ENCODE results near the gene RHOBTB1. TPM values are rescaled to one million over a fixed set of nuclear protein-coding genes. Genes with fewer than 3 reads are reported as not detected.

The RHOBTB1 gene
- total and polyA plus RNA-seq, 9 of the 15 experiments (the other 6 are each of a cell fraction or from before 2014, with no cell fraction given) = 1.7 to 11.7 (median 9.3) TPM

GRCh38 chr10:60821656-60822055, 122.3 kb downstream of the RHOBTB1 start:
- TF ChIP-seq ZNF274 (IDR thresholded peaks at IDR 0.05; ENCODE audit: borderline replicate concordance, low read depth, low read length) (no peak), ZNF239 (CRISPR knock-in tag; IDR thresholded peaks at IDR 0.05) (no peak), TFAP4 (CRISPR knock-in tag; IDR thresholded peaks at IDR 0.05; ENCODE audit: borderline replicate concordance) (no peak), HMGXB4 (CRISPR knock-in tag; IDR thresholded peaks at IDR 0.05) (no peak), BCL6 (CRISPR knock-in tag; IDR thresholded peaks at IDR 0.05) (no peak), ZNF184 (CRISPR knock-in tag; IDR thresholded peaks at IDR 0.05) (no peak), GMEB1 (CRISPR knock-in tag; IDR thresholded peaks at IDR 0.05) (no peak), TSC22D4 (tag; IDR thresholded peaks at IDR 0.05) (no peak)
- 47% methylated on average over 2 of the region's 2 CpGs for WGBS (ENCODE audit: insufficient coverage, low coverage, missing lambda C conversion rate)

More at GRCh38 chr10:60821656-60822055, 122.3 kb downstream of the RHOBTB1 start:
- H3K9ac ChIP-seq (ENCODE audit: insufficient read depth in 1 of 2, low read depth in 2 of 2, low read length in 2 of 2) = no peak overlapping the region
- H3K79me2 ChIP-seq (ENCODE audit: control insufficient read depth, insufficient read depth, low read length) = no peaks in the 10 kb centered on the region
- H3K9me1 ChIP-seq (ENCODE audit: control insufficient read depth, insufficient read depth, low read length) = no peaks in the 10 kb centered on the region
- H3K27me3 ChIP-seq (ENCODE audit: control insufficient read depth in 2 of 2, insufficient read depth in 2 of 2, low read length in 2 of 2) = no peaks in the 10 kb centered on the region
- H3K4me2 ChIP-seq (ENCODE audit: insufficient read depth, low read length) = no peak overlapping the region
- intact Hi-C loops (cut with micrococcal nuclease) (loop anchor here (1.0 to 10.0 kb wide), 2 partner anchors 143 to 1013 kb away; no protein-coding TSS in a partner anchor), in situ Hi-C loops (cut with MboI) (no loop called here)
- BruUV-seq (replicated peaks) = no TSS peak
- no peak overlapping the region for H2AFZ ChIP-seq (ENCODE audit: low read depth, low read length)
- ChIA-PET CTCF (ENCODE audit: low intra/inter-chr PET ratio) (interaction anchor here (0.7 kb wide), 1 partner anchor 25 kb away, joined by 4 read pairs; no protein-coding TSS in a partner anchor), POLR2A (no interaction called here)
- no peaks in the 10 kb centered on the region for H3K9me3 ChIP-seq (replicated peaks; ENCODE audit: control insufficient read depth, insufficient read depth, low read depth, low read length)
- no peak for FAIRE-seq
- H3K4me3 ChIP-seq = no peak overlapping the region
- H4K20me1 ChIP-seq (replicated peaks; ENCODE audit: control insufficient read depth, insufficient read depth, low read length) = no peaks in the 10 kb centered on the region
- H3K4me1 ChIP-seq (replicated peaks in 1 of 2; ENCODE audit: control insufficient read depth in 2 of 2, insufficient read depth in 2 of 2, low read length in 2 of 2) = no peaks in the 10 kb centered on the region
- H3K36me3 ChIP-seq (ENCODE audit: control insufficient read depth, insufficient read depth, low read length) = no peaks in the 10 kb centered on the region
- H3K27ac ChIP-seq (ENCODE audit: extremely low read depth, low read depth, low read length) = no peak overlapping the region
- no peak for ATAC-seq
- DNase-seq (ENCODE audit: extremely low read depth in 1 of 4, low spot score in 3 of 4) = no peak

Data from K562 (cell line).